NCI-H460 (cell line): Measurements from ENCODE around the gene HMGCL. TPM values are rescaled to one million over a fixed set of nuclear protein-coding genes. Genes with fewer than 3 reads are reported as not detected.
A peak's percentile ranks its signal among the peaks of the same experiment; 100 is the strongest.
"Not testable (repeated sequence)": the region's sequence is repeated elsewhere in the genome, so short reads cannot be mapped to it uniquely, and the experiment has no call there.

Experiments
- DNase-seq: peaks from one replicate; pipeline ENCODE4 v3.0.0-alpha.2; 2016; ENCODE audit warnings: low read depth; ENCODE audit errors: extremely low read depth
- total RNA-seq: library from RNA; depleted of rRNA; stranded (reverse); fragments of >200 nt; shearing (Covaris generic); gene quantifications from 2 replicates; pipeline ENCODE4 v1.2.3, GENCODE V29; 2014

The HMGCL gene
- total RNA-seq, 1 experiment from 2014 or later, result 30.0 TPM

DNA sequence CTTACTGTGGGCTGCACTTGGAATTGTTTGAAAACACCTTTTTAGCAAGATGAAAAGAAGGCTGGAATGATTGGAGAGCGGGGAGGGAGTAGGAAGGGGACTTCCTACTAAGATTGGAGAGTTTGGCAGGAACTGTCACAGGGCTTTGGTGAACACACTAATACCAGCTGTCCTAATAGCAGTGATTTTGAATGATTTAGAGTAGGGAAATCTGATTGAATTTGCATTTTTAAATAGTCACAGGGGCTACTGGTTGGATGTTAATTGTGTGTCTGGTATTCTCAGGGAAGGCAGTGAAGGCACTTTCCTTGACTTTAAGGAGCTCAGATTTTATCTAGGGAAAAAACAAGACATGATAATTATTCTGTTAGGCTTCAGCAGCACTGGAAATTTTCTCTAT, 2.5 kb upstream of the HMGCL start:
- no peak for DNase-seq

DNA sequence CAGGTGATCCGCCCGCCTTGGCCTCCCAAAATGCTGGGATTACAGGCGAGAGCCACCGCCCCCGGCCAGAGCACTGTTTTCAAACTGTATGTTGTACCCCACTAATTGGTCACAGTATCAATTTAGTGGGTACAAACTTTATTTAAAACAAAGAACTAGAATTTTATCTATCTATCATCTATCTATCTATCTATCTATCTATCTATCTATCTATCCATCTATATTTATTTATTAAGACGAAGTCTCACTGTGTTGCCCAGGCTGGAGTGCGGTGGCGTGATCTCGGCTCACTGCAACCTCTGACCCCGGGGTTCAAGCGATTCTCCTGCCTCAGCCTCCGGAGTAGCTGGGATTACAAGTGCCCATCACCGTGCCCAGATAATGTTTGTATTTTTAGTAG, 1.4 kb upstream of the HMGCL start:
- not testable (repeated sequence) for DNase-seq

DNA sequence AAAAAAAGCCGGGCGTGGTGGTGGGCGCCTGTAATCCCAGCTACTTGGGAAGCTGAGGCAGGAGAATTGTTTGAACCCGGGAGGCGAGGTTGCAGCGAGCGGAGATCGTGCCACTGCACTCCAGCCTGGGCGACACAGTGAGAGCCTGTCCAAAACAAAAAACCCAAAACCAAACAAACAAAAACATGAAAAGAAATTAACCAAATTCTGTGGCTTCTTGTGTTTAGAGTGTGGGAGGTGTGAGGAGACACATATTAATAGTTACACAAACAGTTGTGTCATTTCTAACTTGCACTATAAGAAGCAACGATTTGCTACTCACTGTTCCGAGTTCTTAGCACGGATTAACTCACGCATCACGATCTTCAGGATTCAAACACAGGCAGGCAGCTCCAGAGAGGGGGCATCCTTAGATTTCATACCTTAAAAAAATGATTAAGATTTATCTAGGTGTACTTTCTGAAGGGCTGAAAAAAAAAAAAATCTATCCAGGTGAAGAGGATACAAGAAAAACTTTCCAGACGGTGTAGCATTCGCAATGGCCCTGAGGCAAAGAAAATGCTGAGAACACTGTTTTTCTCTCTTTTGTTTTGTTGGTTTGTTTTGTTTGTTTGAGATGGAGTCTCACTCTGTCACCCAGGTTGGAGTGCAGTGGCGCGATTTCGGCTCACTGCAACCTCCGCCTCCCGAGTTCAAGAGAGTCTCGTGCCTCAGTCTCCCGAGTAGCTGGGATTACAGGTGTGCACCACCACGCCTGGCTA, 713 bp upstream of the HMGCL start:
- DNase-seq, result no peak

DNA sequence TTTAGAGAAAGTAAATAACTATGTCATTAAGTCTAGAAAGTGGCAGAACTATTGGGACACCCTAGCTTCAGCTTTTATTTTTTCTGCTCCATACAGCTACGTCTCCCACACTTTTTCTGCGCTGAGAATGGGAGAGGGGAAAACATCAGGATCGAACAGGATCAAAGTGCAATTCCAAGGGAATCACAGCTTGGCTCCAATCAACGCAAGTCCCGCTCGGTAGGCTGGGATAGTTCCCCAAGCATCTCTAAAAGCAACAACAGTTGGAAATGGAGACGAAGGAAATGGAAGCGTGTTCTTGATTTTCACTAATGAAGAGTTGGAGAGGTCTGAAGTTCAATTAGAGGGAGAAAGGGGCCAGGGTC, 536 bp downstream of the HMGCL start:
- no peak for DNase-seq

DNA sequence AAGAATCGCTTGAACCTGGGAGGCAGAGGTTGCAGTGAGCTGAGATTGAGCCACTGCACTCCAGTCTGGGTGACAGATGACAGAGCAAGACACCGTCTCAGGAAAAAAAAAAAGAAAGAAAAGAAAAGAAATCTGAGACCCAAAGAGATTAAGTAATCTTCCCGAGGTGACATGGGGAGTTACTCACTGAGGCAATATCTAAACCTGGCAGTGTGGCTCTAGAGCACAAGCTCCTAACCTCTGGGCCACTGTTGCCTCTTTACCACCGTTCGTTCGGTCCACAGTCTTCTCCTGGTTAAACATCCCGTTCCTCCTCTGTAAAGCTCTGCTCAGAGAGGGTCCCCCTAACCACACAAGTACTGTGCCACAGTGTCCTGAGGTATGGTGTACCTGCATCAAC, 1.5 kb downstream of the HMGCL start:
- DNase-seq, result no peak

DNA sequence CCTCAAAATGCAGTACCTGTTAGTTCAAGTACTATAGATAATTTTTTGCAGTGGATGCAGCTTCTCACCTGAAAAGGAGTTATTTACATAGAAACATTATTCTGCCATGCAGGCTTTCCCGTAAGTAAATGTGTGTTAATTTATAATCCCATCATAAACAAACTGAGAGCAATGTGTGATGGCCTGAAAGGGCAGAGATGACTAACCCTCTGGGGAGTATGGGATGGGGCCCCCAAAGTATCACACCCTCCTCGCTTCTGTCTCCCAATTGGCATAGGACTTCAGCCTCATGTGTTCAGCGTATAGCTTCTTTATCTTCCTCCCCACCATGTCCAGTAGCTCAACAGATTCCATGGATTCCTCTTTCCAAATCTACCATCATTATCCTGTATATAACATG, 7.6 kb downstream of the HMGCL start:
- no peak for DNase-seq

DNA sequence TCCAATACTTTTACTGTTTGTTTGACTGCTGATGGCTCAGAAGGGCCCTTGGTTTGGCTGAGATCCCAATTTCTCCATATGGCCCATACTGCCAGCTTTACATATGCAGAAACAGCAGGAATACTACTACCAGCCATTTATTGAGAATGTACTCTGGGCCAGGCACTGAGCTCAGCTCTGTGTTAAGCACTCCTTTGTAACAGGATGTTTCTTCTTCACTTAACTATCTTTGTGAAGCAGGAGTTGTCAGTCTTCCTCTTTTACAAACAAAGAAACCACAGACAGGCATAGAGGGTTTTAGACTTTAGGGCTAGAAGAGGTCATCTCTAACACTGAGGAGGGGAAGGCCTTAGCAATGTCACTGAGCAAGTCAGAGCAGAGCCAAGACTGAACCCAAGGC, 8.3 kb downstream of the HMGCL start:
- DNase-seq, result no peak

DNA sequence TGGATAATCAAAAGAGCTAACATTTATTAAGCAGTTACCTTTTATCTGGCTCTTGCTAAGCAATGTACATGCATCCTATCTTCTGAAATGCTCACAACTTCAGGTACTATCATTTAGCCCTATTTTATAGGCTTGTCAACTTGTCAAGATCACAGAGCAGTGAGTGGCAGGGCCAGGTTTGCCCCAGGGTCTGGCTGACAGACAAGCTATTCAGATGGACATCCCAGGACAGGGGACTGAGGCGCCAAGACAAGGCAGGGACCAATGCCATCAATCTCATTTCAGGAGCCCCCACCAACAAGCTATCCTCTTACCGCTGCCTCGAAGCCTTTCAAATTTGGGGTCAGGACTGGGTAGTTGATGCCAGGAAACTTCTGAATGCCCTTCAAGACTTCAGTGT, 8.9 kb downstream of the HMGCL start:
- no peak for DNase-seq

DNA sequence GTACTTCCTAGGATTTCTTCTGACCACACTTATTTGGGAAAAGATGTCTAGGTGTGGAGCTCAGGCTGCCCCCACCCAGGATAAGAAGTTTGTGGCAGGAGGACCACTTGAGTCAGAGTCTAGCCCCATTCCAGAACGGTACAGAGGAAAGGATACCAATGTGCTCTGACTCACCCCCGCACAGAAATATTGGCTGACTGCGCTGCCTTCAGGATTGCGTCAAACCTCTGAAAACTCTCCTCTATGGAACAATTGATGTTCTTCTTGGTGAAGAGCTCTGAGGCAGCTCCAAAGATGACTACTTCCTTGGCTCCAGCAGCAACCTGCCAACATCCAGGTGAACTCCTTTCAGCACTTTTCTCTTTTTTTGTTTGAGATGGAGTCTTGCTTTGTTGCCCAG, 11.2 kb downstream of the HMGCL start:
- no peak for DNase-seq

DNA sequence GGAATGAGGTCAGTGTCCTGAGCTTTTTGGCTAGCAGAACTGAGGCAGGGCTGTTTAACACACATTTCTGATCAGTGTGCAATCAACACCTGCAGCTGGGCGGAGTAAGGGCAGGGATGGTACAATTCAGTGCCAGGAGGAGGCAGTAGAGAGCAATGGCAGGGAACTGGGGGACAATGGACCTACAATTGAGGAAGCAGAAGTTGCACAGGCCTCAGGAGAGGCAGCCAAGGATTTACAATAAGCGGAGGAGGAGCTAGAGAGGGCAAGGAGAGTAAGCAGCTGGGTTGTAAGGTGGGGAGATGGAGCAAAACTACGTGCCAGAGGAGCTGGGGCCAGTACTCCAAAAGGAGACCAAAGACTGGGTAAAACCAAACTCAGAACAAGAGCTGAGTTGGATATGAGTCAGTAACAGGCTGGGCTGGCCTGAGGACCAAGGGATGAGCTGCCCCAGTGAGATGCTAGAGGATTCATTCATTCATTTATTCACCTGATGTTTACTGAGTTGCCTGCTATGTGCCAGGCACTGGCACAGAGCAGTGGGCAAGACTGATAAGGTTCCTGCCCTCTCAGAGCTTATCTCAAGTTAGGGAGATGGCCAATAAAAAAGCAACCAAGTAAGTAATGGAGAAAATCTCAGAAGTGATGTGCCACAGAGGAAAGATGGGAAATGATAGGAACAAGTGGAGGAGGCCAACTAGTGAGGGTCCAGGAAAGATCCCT, 14.2 kb downstream of the HMGCL start:
- DNase-seq, result no peak

DNA sequence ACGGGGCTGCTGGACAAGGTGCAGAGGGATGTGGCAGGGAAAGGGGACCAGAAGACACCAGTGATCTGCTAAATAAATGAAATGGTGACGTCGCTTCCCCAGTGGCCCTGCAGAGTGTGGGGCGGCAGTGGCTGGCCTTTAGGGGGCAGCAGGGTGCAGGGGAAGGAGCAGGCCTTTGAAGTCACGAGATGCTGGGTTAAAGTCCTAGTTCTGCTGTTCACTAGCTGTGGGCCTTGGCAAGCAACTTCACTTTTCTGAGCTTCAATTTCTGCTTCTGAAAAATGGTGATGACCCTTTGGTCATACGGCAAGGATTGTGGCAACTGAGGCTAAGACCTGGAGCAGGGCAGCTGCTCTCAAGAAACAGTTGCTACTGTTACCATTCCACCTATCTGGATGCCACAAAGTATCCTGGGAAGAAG, 15.5 kb downstream of the HMGCL start:
- DNase-seq, result peak; percentile 46

DNA sequence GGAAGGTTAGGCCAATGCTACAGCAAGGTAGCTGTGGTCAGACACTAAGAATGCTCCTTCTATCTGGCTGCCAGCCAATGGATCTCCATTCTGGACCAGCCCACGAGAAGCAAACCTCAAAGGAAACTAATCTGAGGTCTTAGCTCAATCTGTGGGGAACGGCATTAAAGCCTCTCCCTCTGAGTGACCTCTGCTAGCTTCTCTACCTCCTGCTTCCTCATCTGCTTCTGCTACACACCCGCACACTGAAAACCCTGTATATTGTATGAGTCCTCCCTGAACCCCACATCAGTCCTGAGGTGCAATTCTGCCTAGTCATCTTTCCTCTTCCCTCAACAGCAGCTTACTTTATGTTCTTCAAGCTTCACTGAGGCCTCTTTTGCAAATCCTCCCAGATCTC, 17.8 kb downstream of the HMGCL start:
- no peak for DNase-seq

DNA sequence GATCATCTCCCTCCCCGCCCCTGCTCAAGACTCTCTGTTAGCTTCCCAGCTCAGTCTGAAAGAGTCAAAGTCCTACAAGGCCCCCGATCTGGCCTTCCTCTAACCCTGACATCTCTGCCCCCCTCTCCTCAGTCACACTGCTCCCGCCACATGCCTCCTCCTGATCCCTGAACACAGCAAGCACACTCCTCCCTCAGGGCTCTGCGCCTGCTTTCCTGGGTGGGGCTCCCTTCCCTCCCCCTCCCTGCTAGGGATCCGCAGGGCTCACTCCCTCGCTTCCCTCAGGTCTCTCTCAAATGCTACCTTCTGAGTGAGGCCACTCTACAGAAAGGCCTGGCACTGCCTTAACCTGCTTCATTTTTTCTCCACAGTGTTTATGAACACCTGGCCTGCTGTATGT, 18.9 kb downstream of the HMGCL start:
- no peak for DNase-seq

DNA sequence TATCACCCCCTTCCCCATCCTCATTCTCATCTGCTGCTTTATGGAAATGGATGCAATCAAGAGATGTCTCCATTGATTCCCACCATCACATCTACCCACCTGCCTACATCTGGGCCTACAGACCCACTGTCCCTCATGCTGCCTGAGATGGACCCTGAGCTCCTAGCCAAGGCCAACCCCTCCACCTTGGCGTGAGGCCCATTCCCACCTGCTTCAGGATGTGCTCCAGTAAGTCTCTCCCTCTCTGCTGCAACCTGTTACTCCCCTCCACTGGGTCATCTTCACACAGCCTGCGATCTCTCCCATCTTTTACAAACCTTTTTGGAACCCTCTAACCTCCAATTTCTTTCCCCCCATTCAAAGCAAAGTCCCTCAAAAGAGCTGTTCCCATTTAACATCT, 20.2 kb downstream of the HMGCL start:
- DNase-seq, result no peak

DNA sequence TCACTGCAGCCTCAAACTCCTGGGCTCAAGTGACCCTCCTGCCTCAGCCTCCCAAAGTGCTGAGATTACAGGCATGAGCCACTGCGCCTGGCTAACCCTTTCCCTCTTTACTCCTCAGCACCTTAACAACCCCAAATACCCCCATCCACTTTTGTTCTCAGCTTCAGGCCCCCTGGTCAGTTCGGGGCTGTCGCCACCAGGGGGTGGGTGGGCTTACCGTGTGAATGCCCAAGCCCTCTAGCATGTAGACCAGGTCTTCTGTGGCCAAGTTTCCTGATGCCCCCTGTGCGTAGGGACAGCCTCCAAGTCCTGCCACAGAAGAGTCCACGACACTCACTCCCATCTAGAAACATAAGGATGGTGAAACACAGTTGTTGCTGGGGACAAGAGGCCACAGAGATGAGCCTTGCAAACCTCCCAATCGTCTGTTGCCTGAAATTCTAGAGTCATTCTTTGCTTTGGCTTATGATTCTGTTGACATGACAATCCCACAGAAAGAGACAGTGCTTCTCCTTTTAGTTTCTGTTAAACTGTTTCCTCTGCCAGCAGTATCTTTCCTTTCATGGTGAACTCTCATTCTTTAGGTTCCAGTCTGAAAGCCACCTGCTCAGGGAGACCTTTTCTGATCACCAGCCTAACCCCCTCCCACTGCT, 20.9 kb downstream of the HMGCL start:
- no peak for DNase-seq

DNA sequence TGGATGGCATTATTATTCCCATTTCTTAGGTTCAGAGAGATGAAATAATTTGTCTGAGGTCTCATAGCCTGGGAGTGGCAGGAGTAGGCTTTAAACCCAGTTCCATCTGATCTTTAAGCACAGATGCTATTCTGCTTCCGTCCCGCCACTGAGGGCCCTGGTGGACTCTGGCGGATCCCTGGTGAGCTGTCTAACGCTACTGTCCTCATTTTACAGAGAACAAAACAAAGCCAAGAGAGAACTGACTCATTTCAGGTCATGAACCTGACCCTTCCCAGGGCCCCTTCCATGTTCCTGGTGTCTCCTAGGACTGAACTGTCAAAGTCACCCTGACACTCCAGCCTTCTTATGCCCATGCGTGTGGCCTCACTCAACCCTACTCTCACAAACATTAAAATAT, 21.6 kb downstream of the HMGCL start:
- no peak for DNase-seq

DNA sequence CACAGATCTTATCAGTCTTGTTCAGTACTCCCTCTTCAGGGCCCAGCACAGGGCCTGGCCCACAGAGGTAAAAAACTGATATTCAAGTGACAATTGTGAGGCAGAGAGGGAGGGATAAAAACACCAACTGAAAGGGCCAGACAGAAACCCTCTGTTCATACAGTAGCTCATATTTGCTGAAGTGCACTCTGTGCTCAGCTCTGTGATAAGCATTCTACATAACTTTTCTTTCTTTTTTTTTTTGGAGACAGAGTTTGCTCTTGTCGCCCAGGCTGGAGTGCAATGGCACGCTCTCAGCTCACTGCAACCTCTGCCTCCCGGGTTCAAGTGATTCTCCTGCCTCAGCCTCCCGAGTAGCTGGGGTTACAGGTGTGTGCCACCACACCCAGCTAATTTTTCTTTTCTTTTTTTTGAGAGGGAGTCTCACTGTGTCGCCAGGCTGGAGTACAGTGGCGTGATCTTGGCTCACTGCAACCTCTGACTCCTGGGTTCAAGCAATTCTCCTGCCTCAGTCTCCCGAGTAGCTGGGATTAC, 22.4 kb downstream of the HMGCL start:
- not testable (repeated sequence) for DNase-seq

DNA sequence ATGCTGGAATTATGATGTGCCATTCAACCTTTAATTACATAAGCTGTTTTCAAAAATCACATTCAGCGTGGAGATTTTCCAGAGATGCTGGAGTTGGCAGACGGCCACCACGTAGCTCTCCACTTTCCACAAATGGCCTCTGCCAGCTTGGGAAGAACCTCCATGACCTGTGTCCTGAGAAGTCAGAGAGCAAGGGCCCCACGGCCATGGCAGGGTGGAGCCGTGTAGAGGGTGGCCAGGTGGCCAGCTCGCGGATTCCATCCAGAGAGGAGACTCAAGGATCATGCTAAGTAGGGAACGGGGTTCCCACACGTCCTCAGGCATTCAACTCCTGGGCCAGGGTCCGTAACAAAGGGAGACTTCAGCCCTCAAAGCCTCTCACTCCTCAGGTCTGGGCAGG, 23.4 kb downstream of the HMGCL start:
- no peak for DNase-seq

DNA sequence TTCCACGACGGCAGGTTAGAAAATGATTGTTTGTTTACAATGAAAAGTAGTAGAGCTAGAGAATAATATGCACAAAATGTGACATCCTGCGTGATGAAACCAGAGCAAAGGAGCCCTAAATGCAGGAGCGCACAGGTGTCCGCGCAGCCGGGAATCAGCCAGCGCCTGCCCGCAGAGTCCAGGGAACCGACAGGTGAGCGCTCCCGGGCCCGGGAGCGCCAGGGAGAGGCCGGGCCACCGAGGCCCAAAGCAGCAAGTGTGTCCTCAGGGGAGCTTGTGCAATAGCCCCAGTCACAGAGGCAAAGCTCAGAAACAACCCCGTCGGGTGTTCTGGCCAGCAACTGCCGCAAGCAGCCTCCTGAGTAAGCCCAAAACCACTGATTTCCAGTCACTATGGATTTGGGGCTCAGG, 23.9 kb downstream of the HMGCL start:
- DNase-seq, result no peak

DNA sequence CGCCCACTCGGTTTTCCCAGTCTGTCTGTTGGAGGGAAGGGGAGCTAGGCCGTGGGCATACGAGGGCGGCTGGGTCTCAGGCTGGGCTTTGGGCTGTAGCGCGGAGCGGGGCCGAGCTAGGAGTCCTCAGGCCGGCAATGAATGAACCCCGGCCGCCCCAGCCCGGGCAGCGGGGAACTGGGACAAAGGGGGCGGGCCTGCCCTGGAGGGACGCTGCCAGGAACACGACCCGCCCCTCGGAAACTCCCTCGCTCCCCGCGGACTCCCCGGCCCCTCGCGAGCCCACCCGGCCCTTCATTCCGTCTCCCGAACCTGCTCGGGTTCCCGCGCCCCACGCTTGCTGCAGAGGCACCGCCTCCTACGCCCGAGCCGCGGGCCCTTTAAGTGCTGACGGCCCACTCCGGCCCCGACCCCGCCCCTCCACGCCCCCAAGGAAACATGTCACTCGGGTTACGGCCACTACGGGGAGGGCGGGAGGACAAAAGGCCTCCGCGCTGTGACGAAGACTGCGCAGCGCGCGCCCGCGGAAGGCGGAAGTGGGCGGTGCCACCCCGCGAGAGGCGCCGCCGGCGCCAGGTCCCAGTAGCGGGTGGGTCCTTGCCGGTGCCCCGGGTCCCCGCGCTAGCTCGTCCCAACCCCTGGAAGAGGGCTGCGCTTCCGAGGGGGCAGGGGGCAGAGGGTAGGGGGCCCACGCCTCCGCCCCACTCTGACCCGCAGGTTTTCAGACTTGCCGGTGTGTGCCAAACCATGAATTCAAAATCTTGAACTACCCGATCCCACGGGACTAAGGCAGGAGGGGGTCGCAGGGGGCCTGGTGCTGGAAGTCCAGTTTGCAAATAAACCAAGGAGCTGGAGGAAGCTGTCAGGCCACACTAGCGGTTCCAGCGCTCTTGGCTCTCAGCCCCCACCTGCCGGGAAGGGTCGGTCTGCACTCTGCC, 24.6 kb downstream of the HMGCL start, which contains the start of gene GALE:
TSS of gene GALE (minus strand) at position 355 of the 938 bp plus-strand sequence. CDS start 1,747 bp downstream, outside the sequence.
- DNase-seq, result peak; percentile 88
